ENCODE results near the gene REX1BD. TPM values are rescaled to one million over a fixed set of nuclear protein-coding genes. Genes with fewer than 3 reads are reported as not detected.

REX1BD gene
- total RNA-seq, 2 experiments from 2014 or later = 47.8 to 81.3 TPM

GRCh38 chr19:18609717-18610051, 21.1 kb downstream of the REX1BD start:
- Mint-ChIP-seq H3K4me3 (no peak overlapping the region), H3K4me1 (peaks cover 22% of the 10 kb centered on the region), H3K9me3 (ENCODE audit: low read depth) (no peaks in the 10 kb centered on the region), H3K27me3 (peaks cover 63% of the 10 kb centered on the region), H3K36me3 (ENCODE audit: low read depth) (no peaks in the 10 kb centered on the region), H3K27ac (no peak overlapping the region)
- intact Hi-C loops (cut with DNase I, micrococcal nuclease) = no loop called here
- DNase-seq (no peak), ATAC-seq (no peak)
- ChIA-PET CTCF (no interaction called here), POLR2A (no interaction called here)

DNA sequence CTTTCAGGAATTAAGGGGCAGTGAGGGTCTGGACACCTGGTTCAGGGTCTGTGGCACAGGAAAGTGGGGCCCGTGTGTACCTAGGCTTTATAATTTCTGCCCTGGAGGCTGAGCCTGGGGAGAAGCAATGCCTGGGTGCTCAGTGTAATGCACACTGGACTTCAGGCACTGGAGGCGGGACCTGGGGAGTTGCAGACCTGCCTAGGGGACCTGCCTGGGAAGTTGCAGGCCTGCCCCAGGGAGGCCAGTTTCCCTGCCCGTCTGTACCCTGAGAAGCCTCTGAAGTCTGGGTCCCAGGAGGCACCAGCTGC, 21.6 kb downstream of the REX1BD start:
- CTCF ChIA-PET = no interaction called here

GRCh38 chr19:18610556-18611326, 22.1 kb downstream of the REX1BD start:
- CTCF ChIA-PET = no interaction called here
- intact Hi-C loops (cut with DNase I, micrococcal nuclease) = no loop called here
- Mint-ChIP-seq H3K36me3 (ENCODE audit: low read depth) (no peaks in the 10 kb centered on the region), H3K27me3 (peaks cover 59% of the 10 kb centered on the region), H3K9me3 (ENCODE audit: low read depth) (no peaks in the 10 kb centered on the region), H3K4me3 (no peak overlapping the region), H3K4me1 (peaks cover 20% of the 10 kb centered on the region), H3K27ac (no peak overlapping the region)
- POLR2A ChIA-PET = no interaction called here
- no peak for ATAC-seq
- DNase-seq = no peak

More for the DNA sequence above, 21.6 kb downstream of the REX1BD start:
- intact Hi-C loops (cut with DNase I, micrococcal nuclease) = no loop called here
- POLR2A ChIA-PET = no interaction called here
- DNase-seq (no peak), ATAC-seq (no peak)
- Mint-ChIP-seq H3K36me3 (ENCODE audit: low read depth) (no peaks in the 10 kb centered on the region), H3K9me3 (ENCODE audit: low read depth) (no peaks in the 10 kb centered on the region), H3K4me1 (peaks cover 22% of the 10 kb centered on the region), H3K4me3 (no peak overlapping the region), H3K27ac (no peak overlapping the region), H3K27me3 (peaks cover 62% of the 10 kb centered on the region)

- no peak overlapping the region for H3K4me3 Mint-ChIP-seq
Observed at GRCh38 chr19:18611327-18612050, 22.9 kb downstream of the REX1BD start.

GRCh38 chr19:18612051-18612771, 23.6 kb downstream of the REX1BD start:
- Mint-ChIP-seq H3K9me3 (ENCODE audit: low read depth) (no peaks in the 10 kb centered on the region), H3K4me3 (peak overlapping the region; percentile 57), H3K4me1 (peaks cover 20% of the 10 kb centered on the region), H3K36me3 (ENCODE audit: low read depth) (no peaks in the 10 kb centered on the region), H3K27ac (no peak overlapping the region), H3K27me3 (peaks cover 61% of the 10 kb centered on the region)
- ChIA-PET CTCF (interaction anchor here (0.6 kb wide), 1 partner anchor 235 kb away, joined by 4 read pairs; no protein-coding TSS in a partner anchor), POLR2A (no interaction called here)
- DNase-seq (no peak), ATAC-seq (peak; percentile 25)
- intact Hi-C loops (cut with DNase I, micrococcal nuclease) = no loop called here

More at GRCh38 chr19:18611327-18612050, 22.9 kb downstream of the REX1BD start:
- no peak for DNase-seq
- peaks cover 63% of the 10 kb centered on the region for H3K27me3 Mint-ChIP-seq
- no peak for ATAC-seq
- H3K36me3 Mint-ChIP-seq (ENCODE audit: low read depth) = no peaks in the 10 kb centered on the region
- intact Hi-C loops (cut with DNase I, micrococcal nuclease) = no loop called here
- peaks cover 20% of the 10 kb centered on the region for H3K4me1 Mint-ChIP-seq
- ChIA-PET CTCF (interaction anchor here (0.6 kb wide), 1 partner anchor 235 kb away, joined by 4 read pairs; no protein-coding TSS in a partner anchor), POLR2A (no interaction called here)
- H3K27ac Mint-ChIP-seq = no peak overlapping the region
- H3K9me3 Mint-ChIP-seq (ENCODE audit: low read depth) = no peaks in the 10 kb centered on the region

DNA sequence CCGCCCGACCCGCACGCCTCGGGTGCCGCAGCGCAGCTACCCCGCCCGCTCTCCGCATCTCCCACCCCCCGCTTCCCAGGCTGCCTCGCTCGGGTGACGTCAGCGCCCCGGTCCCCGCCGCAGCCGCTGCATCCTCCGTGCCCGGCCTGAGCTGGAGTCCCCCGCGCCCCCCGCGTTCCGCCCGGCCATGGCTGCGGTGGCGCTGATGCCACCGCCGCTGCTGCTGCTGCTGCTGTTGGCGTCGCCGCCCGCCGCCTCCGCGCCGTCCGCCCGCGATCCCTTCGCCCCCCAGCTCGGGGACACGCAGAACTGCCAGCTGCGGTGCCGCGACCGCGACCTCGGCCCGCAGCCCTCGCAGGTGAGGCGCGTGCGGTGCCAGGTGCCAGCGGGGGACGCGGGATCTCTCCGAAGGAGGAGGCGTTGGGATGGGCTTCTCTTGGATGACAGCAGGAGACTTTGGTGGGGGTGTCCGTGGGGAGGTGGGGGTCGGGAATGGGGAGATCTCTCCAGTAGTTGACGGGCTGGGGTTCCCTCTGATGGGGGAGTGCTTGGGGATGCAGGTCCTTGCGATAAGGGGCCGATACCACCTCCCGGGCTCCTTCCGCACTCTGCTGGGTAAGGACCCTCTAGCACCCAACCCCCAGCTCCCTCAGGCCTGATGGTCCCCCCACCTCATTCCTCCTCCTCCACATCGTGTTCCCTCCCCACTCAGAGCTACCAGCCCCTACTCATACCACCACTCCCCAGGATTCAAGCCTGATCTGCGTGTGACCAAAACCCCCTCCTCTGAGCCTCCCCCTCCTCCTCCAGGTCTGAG, 24.4 kb downstream of the REX1BD start, which contains the start of gene TMEM59L:
Gene TMEM59L, plus strand, starts transcription at position 99 of the 817 bp plus-strand sequence. Its CDS starts 89 bp downstream, at position 188.
- H3K4me3 Mint-ChIP-seq = peak within 1 kb of the TSS; percentile 57
- CTCF ChIA-PET = no interaction called here
- H3K27me3 Mint-ChIP-seq = peaks cover 64% of the 10 kb centered on the region
- POLR2A ChIA-PET = no interaction called here
- intact Hi-C loops (cut with DNase I, micrococcal nuclease) = loop anchor here in 1 of 2 experiments (1.0 kb wide), 1 partner anchor 177 kb away; no protein-coding TSS in a partner anchor
- ATAC-seq (peak; percentile 53), DNase-seq (peak; percentile 70)
- no peaks in the 10 kb centered on the region for H3K9me3 Mint-ChIP-seq (ENCODE audit: low read depth)
- H3K27ac Mint-ChIP-seq = no peak within 1 kb of the TSS
- no peaks in the 10 kb centered on the region for H3K36me3 Mint-ChIP-seq (ENCODE audit: low read depth)
- H3K4me1 Mint-ChIP-seq = peaks cover 16% of the 10 kb centered on the region

DNA sequence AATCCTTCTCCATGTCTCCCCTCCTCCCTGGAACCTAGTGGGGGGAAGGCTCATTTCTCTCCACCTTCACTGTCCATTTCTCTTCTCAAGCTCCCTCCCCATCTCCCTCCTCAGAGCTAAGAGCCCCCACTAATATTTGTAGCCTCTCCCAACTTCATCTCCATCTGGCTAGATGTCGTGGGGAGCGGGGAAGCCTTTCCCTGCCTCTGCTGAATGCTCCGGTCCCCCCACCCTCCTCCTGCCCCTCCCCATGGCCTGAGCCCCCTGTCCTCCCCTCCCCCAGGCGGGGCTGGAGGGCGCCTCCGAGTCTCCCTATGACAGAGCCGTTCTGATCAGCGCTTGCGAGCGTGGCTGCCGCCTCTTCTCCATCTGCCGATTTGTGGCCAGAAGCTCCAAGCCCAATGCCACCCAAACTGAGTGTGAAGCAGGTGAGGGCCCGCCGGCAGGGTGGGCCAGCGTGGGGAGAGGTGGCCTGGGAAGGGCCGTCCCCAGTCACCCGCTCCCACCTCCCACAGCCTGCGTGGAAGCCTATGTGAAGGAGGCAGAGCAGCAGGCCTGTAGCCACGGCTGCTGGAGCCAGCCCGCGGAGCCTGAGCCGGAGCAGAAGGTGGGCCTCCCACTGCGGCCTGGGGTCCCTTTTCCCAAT, 25.1 kb downstream of the REX1BD start:
- ATAC-seq (no peak), DNase-seq (no peak)
- POLR2A ChIA-PET = no interaction called here
- peaks cover 15% of the 10 kb centered on the region for H3K4me1 Mint-ChIP-seq
- H3K27me3 Mint-ChIP-seq = peaks cover 59% of the 10 kb centered on the region
- intact Hi-C loops (cut with DNase I, micrococcal nuclease) = loop anchor here in 1 of 2 experiments (1.0 kb wide), 1 partner anchor 177 kb away; no protein-coding TSS in a partner anchor
- H3K9me3 Mint-ChIP-seq (ENCODE audit: low read depth) = no peaks in the 10 kb centered on the region
- H3K27ac Mint-ChIP-seq = no peak overlapping the region
- CTCF ChIA-PET = no interaction called here
- no peaks in the 10 kb centered on the region for H3K36me3 Mint-ChIP-seq (ENCODE audit: low read depth)
- H3K4me3 Mint-ChIP-seq = peak overlapping the region; percentile 27

DNA sequence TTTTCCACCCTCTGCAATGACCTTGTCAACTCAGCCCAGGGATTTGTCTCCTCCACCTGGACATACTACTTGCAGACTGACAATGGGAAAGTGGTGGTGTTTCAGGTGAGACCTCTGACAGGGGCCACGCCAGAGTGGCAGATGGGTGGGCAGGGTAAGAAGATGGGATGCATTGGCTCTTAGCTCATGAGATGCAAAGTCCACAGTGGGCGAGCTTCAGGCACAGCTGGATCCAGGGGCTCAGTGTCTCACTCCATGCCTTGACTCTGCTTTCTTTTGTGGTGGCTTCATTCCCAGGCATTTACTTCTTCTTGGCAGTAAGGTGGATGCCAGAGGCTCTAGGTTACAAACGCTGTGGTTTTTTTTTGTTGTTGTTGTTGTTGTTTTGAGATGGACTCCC, 27.4 kb downstream of the REX1BD start:
- POLR2A ChIA-PET = interaction anchor here (0.6 kb wide), 1 partner anchor 529 kb away, joined by 3 read pairs; the partner anchor contains the start of gene IL12RB1
- DNase-seq (no peak), ATAC-seq (no peak)
- CTCF ChIA-PET = no interaction called here
- H3K27ac Mint-ChIP-seq = no peak overlapping the region
- peaks cover 13% of the 10 kb centered on the region for H3K4me1 Mint-ChIP-seq
- H3K9me3 Mint-ChIP-seq (ENCODE audit: low read depth) = no peaks in the 10 kb centered on the region
- intact Hi-C loops (cut with DNase I, micrococcal nuclease) = no loop called here
- no peaks in the 10 kb centered on the region for H3K36me3 Mint-ChIP-seq (ENCODE audit: low read depth)
- H3K4me3 Mint-ChIP-seq = no peak overlapping the region
- H3K27me3 Mint-ChIP-seq = peaks cover 41% of the 10 kb centered on the region

DNA sequence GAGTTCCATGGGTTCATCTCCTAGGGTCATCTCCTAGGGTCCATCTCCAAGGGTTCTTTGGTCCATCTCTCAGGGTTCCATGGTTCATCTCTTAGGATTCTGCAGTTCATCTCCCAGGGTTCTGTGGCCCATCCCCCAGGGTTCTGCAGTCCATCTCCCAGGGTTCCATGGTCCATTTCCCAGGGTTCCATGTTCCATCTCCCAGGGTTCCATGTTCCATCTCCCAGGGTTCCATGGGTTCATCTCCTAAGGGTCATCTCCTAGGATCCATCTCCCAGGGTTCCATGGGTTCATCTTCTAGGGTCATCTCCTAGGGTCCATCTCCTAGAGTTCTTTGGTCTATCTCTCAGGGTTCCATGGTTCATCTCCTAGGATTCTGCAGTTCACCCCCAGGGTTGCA, 29.0 kb downstream of the REX1BD start:
- ChIA-PET CTCF (no interaction called here), POLR2A (no interaction called here)
- no peak for ATAC-seq
- Mint-ChIP-seq H3K4me1 (peaks cover 3% of the 10 kb centered on the region), H3K4me3 (no peak overlapping the region), H3K27ac (no peak overlapping the region), H3K36me3 (ENCODE audit: low read depth) (no peaks in the 10 kb centered on the region), H3K27me3 (peaks cover 31% of the 10 kb centered on the region), H3K9me3 (ENCODE audit: low read depth) (no peaks in the 10 kb centered on the region)
- DNase-seq = no peak
- intact Hi-C loops (cut with DNase I, micrococcal nuclease) = no loop called here

GRCh38 chr19:18618236-18618635, 29.6 kb downstream of the REX1BD start:
- Mint-ChIP-seq H3K36me3 (ENCODE audit: low read depth) (no peaks in the 10 kb centered on the region), H3K27me3 (peaks cover 29% of the 10 kb centered on the region), H3K9me3 (ENCODE audit: low read depth) (no peaks in the 10 kb centered on the region), H3K4me1 (peaks cover 3% of the 10 kb centered on the region), H3K4me3 (no peak overlapping the region), H3K27ac (no peak overlapping the region)
- ATAC-seq = no peak
- no peak for DNase-seq
- intact Hi-C loops (cut with DNase I, micrococcal nuclease) = no loop called here
- ChIA-PET CTCF (no interaction called here), POLR2A (no interaction called here)

DNA sequence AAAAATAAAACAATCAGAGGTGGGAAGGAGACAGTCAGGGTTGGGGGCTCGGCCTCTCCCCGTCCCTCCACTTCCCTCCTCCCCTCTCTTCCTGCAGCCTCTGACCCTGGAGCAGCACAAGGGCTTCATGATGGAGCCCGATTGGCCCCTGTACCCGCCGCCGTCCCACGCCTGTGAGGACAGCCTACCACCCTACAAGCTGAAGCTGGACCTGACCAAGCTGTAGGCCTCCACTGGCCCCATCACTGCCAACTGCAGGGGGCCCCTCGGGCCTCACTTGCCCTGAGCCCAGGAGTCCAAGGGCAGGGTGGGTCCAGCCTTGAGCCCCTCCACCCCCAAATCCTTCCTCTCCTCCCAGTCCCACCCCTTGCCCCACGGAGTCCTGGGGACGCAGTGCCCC, 31.7 kb downstream of the REX1BD start:
- Mint-ChIP-seq H3K9me3 (ENCODE audit: low read depth) (no peaks in the 10 kb centered on the region), H3K36me3 (ENCODE audit: low read depth) (no peaks in the 10 kb centered on the region), H3K27me3 (peaks cover 12% of the 10 kb centered on the region), H3K4me3 (no peak overlapping the region), H3K4me1 (no peaks in the 10 kb centered on the region), H3K27ac (no peak overlapping the region)
- ATAC-seq (no peak), DNase-seq (no peak)
- ChIA-PET POLR2A (interaction anchor here (0.7 kb wide), 1 partner anchor 100 kb away, joined by 6 read pairs; no protein-coding TSS in a partner anchor), CTCF (interaction anchor here (1.5 kb wide), 1 partner anchor 33 kb away, joined by 3 read pairs; no protein-coding TSS in a partner anchor)
- intact Hi-C loops (cut with DNase I, micrococcal nuclease) = no loop called here

All from activated CD4-positive, alpha-beta T cell treated with anti-CD3 and anti-CD28 coated beads for 36 hours (primary cell).